Breast epithelium (tissue), 4 donors: Measurements from ENCODE around the gene NEU2. TPM values are rescaled to one million over a fixed set of nuclear protein-coding genes. Genes with fewer than 3 reads are reported as not detected.

Experiments used
- DNase-seq, 2 donors: peaks; one replicate each; pipeline ENCODE4 v3.0.0-alpha.2; 2019; ENCODE audit warnings: low spot score in 2 of 2
- H3K27ac ChIP-seq, 2 donors: fragments of 200-600 bp; sonication (generic) in 1 of 2; one replicate each; pipeline ENCODE4 v1.5.1; 2016 to 2019; ENCODE audit warnings: mild to moderate bottlenecking in 1 of 2
- H3K27me3 ChIP-seq, 2 donors: fragments of 200-600 bp; sonication (generic) in 1 of 2; one replicate each; pipeline versions ENCODE4 v1.5.1 to v1.6.0; 2017 to 2019; ENCODE audit warnings: control low read depth in 1 of 2, mild to moderate bottlenecking in 1 of 2
- H3K36me3 ChIP-seq: fragments of 200-600 bp; one replicate; pipeline ENCODE4 v1.5.1; 2019
- H3K4me1 ChIP-seq, 2 donors: fragments of 200-600 bp; sonication (generic); one replicate each; pipeline ENCODE4 v1.5.1; 2016 to 2019; ENCODE audit warnings: control low read depth in 1 of 2
- H3K4me3 ChIP-seq, 3 donors: fragments of 200-600 bp; sonication (generic); 1 replicate in 2 of 3; 2 replicates in 1 of 3; pipeline ENCODE4 v1.5.1; 2016 to 2019; ENCODE audit warnings: mild to moderate bottlenecking in 3 of 3, moderate library complexity in 2 of 3
- H3K9me3 ChIP-seq, 2 donors: fragments of 200-600 bp; sonication (generic) in 1 of 2; one replicate each; pipeline ENCODE4 v1.5.1; 2016 to 2019; ENCODE audit warnings: control low read depth in 1 of 2
- CTCF ChIP-seq, 3 donors: fragments of 450-650 bp; IDR thresholded peaks; one replicate each; pipeline ENCODE4 v1.5.1; 2016 to 2017; ENCODE audit warnings: antibody characterized with exemption in 3 of 3, mild to moderate bottlenecking in 3 of 3, moderate library complexity in 3 of 3
- POLR2A ChIP-seq: fragments of 450-650 bp; IDR thresholded peaks from one replicate; pipeline ENCODE4 v1.6.1; 2016; ENCODE audit warnings: antibody characterized with exemption, mild to moderate bottlenecking, moderate library complexity
- POLR2AphosphoS5 ChIP-seq, 3 donors: sonication (generic); formaldehyde crosslinking; IDR thresholded peaks; one replicate each; pipeline ENCODE4 v1.6.1; 2017; ENCODE audit warnings: antibody characterized with exemption in 3 of 3
- intact Hi-C: fragments of 100-400 bp; cut with DNase I; formaldehyde crosslinking; loops from one replicate; pipeline ENCODE4 v1.15.1; 2023; ENCODE audit warnings: low total_unique reads
- total RNA-seq, 3 donors: library from RNA; depleted of rRNA; stranded (reverse); fragments of >200 nt; gene quantifications; one replicate each; pipeline ENCODE4 v1.1.0, GENCODE V29; 2016

Gene NEU2
- total RNA-seq, 3 donors from 2014 or later: not detected

- DNase-seq: peak in 1 of 2 donors; percentile 2
- no peak overlapping the region for H3K4me3 ChIP-seq
- H3K9me3 ChIP-seq: no peaks in the 10 kb centered on the region
- TF ChIP-seq POLR2AphosphoS5 (IDR thresholded peaks at IDR 0.05) (no peak), POLR2A (no peak), CTCF (IDR thresholded peaks at IDR 0.05) (no peak)
- no peaks in the 10 kb centered on the region for H3K27me3 ChIP-seq
- intact Hi-C loops: no loop called here
- H3K27ac ChIP-seq: no peak overlapping the region
- H3K36me3 ChIP-seq: no peaks in the 10 kb centered on the region
- H3K4me1 ChIP-seq: no peaks in the 10 kb centered on the region
Observed at GRCh38 chr2:233005096-233005495, 27.4 kb upstream of the NEU2 start.

GRCh38 chr2:233006648-233007047 is 25.8 kb upstream of the NEU2 start:
- H3K9me3 ChIP-seq: no peaks in the 10 kb centered on the region
- peak in 1 of 2 donors; percentile 3 for DNase-seq
- intact Hi-C loops: no loop called here
- no peaks in the 10 kb centered on the region for H3K27me3 ChIP-seq
- TF ChIP-seq POLR2AphosphoS5 (IDR thresholded peaks at IDR 0.05): no peak
- TF ChIP-seq CTCF (IDR thresholded peaks at IDR 0.05): no peak
- TF ChIP-seq POLR2A: no peak
- H3K27ac ChIP-seq: no peak overlapping the region
- H3K36me3 ChIP-seq: no peaks in the 10 kb centered on the region
- H3K4me3 ChIP-seq: no peak overlapping the region
- no peaks in the 10 kb centered on the region for H3K4me1 ChIP-seq

GRCh38 chr2:233007270-233007669 is 25.2 kb upstream of the NEU2 start:
- Histone ChIP-seq H3K9me3 (no peaks in the 10 kb centered on the region), H3K4me1 (no peaks in the 10 kb centered on the region), H3K4me3 (no peak overlapping the region), H3K27me3 (no peaks in the 10 kb centered on the region), H3K27ac (no peak overlapping the region), H3K36me3 (no peaks in the 10 kb centered on the region)
- intact Hi-C loops: no loop called here
- peak in 1 of 2 donors; percentile 27 for DNase-seq
- no peak for TF ChIP-seq POLR2AphosphoS5 (IDR thresholded peaks at IDR 0.05)
- TF ChIP-seq POLR2A: no peak
- no peak for TF ChIP-seq CTCF (IDR thresholded peaks at IDR 0.05)

GRCh38 chr2:233007739-233008138 is 24.7 kb upstream of the NEU2 start:
- no peaks in the 10 kb centered on the region for H3K36me3 ChIP-seq
- DNase-seq: peak in 1 of 2 donors; percentile 15

GRCh38 chr2:233009661-233010060 is 22.8 kb upstream of the NEU2 start:
- H3K4me3 ChIP-seq: no peak overlapping the region
- intact Hi-C loops: no loop called here
- TF ChIP-seq POLR2AphosphoS5 (IDR thresholded peaks at IDR 0.05): no peak
- no peak for TF ChIP-seq CTCF (IDR thresholded peaks at IDR 0.05)
- no peak for TF ChIP-seq POLR2A

More at GRCh38 chr2:233007739-233008138, 24.7 kb upstream of the NEU2 start:
- no peaks in the 10 kb centered on the region for H3K9me3 ChIP-seq
- no peaks in the 10 kb centered on the region for H3K4me1 ChIP-seq
- TF ChIP-seq CTCF (IDR thresholded peaks at IDR 0.05): no peak
- no peak for TF ChIP-seq POLR2A
- TF ChIP-seq POLR2AphosphoS5 (IDR thresholded peaks at IDR 0.05): no peak
- no peaks in the 10 kb centered on the region for H3K27me3 ChIP-seq
- no peak overlapping the region for H3K4me3 ChIP-seq
- H3K27ac ChIP-seq: no peak overlapping the region
- intact Hi-C loops: no loop called here

More at GRCh38 chr2:233009661-233010060, 22.8 kb upstream of the NEU2 start:
- no peaks in the 10 kb centered on the region for H3K27me3 ChIP-seq
- no peaks in the 10 kb centered on the region for H3K9me3 ChIP-seq
- H3K27ac ChIP-seq: no peak overlapping the region
- DNase-seq: peak in 1 of 2 donors; percentile 10
- no peaks in the 10 kb centered on the region for H3K36me3 ChIP-seq
- H3K4me1 ChIP-seq: no peaks in the 10 kb centered on the region
